Gastrocnemius medialis (tissue), 4 donors: ENCODE results near the gene TMEM132E. TPM values are rescaled to one million over a fixed set of nuclear protein-coding genes. Genes with fewer than 3 reads are reported as not detected.
"Not testable (repeated sequence)": the region's sequence is repeated elsewhere in the genome, so short reads cannot be mapped to it uniquely, and the experiment has no call there.

ENCODE experiments used
- ATAC-seq, 2 donors: fragments of 150-250 bp; one replicate each; pipeline ENCODE4 v1.9.1; 2016
- DNase-seq, 2 donors: peaks; one replicate each; pipeline ENCODE4 v3.0.0-alpha.2; 2019
- H3K27ac ChIP-seq, 4 donors: fragments of 200-600 bp; sonication (generic); 1 replicate in 1 of 4; 2 replicates in 3 of 4; pipeline ENCODE4 v1.5.1; 2016 to 2018; ENCODE audit warnings: mild to moderate bottlenecking in 2 of 4, moderate library complexity in 1 of 4
- H3K27me3 ChIP-seq, 3 donors: fragments of 200-600 bp; sonication (generic) in 2 of 3; 1 replicate in 1 of 3; 2 replicates in 2 of 3; pipeline versions ENCODE4 v1.5.1 to v1.6.0; 2016 to 2019; ENCODE audit warnings: mild to moderate bottlenecking in 1 of 3, moderate library complexity in 1 of 3
- H3K36me3 ChIP-seq, 2 donors: fragments of 200-600 bp; sonication (generic) in 1 of 2; one replicate each; pipeline ENCODE4 v1.5.1; 2017 to 2018
- H3K4me1 ChIP-seq, 2 donors: fragments of 200-600 bp; sonication (generic) in 1 of 2; one replicate each; pipeline ENCODE4 v1.5.1; 2016 to 2017; ENCODE audit warnings: mild to moderate bottlenecking in 2 of 2
- H3K4me3 ChIP-seq, 4 donors: fragments of 200-600 bp; sonication (generic) in 3 of 4; 1 replicate in 1 of 4; 2 replicates in 3 of 4; pipeline ENCODE4 v1.5.1; 2016 to 2019; ENCODE audit warnings: mild to moderate bottlenecking in 2 of 4
- H3K9me3 ChIP-seq, 3 donors: fragments of 200-600 bp; sonication (generic) in 2 of 3; 1 replicate in 1 of 3; 2 replicates in 2 of 3; pipeline ENCODE4 v1.5.1; 2016 to 2019
- POLR2A ChIP-seq, 2 donors: fragments of 450-650 bp; IDR thresholded peaks; one replicate each; pipeline ENCODE4 v1.6.1; 2017; ENCODE audit warnings: antibody characterized with exemption in 2 of 2, mild to moderate bottlenecking in 2 of 2, moderate library complexity in 2 of 2
- in situ Hi-C, 4 donors: fragments of 200-750 bp; cut with MboI; loops; one replicate each; pipeline versions ENCODE4 v1.15.0 to v1.8.0; 2017; ENCODE audit warnings: low sequenced_read_pairs in 4 of 4
- intact Hi-C: fragments of 100-400 bp; cut with DNase I; formaldehyde crosslinking; loops from one replicate; pipeline ENCODE4 v1.15.1; 2023; ENCODE audit warnings: low total_unique reads
- total RNA-seq, 4 donors: library from RNA; depleted of rRNA; stranded (reverse); fragments of >200 nt; gene quantifications; one replicate each; pipeline versions ENCODE4 v1.1.0 to v1.2.3, GENCODE V29; 2016
- TF ChIP-seq, protein P1 (sequence below), 5 experiments: fragments of 450-650 bp in 3 of 5; fragments of 200-600 bp in 2 of 5; sonication (generic) in 2 of 5; IDR thresholded peaks in 4 of 5; conservative IDR thresholded peaks in 1 of 5; 1 replicate in 4 of 5; 2 replicates in 1 of 5; pipeline ENCODE4 v1.5.1; 2016 to 2019; ENCODE audit warnings: antibody characterized with exemption in 5 of 5, mild to moderate bottlenecking in 3 of 5, moderate library complexity in 3 of 5

TMEM132E gene
- total RNA-seq, 4 donors from 2014 or later: not detected

DNA sequence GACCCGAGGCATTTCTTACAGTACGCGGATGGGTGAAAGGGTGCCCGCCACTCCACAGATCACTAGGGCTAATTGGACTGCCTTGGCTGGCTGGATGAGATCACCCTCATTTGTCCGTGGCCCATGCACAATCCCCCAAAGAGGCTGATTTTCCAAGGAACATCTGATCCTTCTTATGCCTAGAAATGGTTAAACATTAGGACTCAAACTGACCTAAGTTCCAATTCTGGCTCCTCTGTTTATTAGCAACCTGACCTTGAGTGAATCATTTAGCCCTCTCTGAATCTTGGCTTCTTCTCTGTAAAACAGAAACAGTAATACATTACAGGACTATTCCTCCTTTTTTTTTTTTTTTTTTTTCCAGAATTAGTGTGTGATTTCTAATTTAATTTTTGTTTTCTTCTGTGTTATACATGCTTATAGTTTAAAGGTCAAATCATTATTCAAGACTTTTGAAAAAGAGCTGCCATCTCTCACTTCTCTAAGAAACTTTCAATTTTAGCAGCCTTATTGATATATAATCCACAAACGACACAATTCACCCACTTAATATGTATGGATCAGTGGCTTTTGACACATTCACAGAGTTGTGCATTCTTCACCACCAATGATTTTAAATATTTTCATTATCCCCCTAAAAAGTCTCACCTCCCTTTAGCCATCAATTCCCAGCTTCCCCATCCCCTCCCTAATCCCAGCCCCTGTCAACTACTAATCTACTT is 45.4 kb upstream of the TMEM132E start:
- DNase-seq (no peak), ATAC-seq (no peak)
- Histone ChIP-seq H3K27me3 (no peaks in the 10 kb centered on the region), H3K4me3 (no peak overlapping the region), H3K36me3 (no peaks in the 10 kb centered on the region), H3K4me1 (no peaks in the 10 kb centered on the region), H3K9me3 (no peaks in the 10 kb centered on the region), H3K27ac (no peak overlapping the region)
- intact Hi-C loops (no loop called here), in situ Hi-C loops (loop anchor here (10.0 to 25.0 kb wide), 4 partner anchors 178 to 591 kb away; partner anchors contain the start of genes FNDC8 (in 3 of the 4), CCT6B (in 1 of the 4), RAD51D (in 1 of the 4) and ZNF830 (in 1 of the 4))
- no peak for TF ChIP-seq POLR2A (IDR thresholded peaks at IDR 0.05)
- TF ChIP-seq, protein P1, sequence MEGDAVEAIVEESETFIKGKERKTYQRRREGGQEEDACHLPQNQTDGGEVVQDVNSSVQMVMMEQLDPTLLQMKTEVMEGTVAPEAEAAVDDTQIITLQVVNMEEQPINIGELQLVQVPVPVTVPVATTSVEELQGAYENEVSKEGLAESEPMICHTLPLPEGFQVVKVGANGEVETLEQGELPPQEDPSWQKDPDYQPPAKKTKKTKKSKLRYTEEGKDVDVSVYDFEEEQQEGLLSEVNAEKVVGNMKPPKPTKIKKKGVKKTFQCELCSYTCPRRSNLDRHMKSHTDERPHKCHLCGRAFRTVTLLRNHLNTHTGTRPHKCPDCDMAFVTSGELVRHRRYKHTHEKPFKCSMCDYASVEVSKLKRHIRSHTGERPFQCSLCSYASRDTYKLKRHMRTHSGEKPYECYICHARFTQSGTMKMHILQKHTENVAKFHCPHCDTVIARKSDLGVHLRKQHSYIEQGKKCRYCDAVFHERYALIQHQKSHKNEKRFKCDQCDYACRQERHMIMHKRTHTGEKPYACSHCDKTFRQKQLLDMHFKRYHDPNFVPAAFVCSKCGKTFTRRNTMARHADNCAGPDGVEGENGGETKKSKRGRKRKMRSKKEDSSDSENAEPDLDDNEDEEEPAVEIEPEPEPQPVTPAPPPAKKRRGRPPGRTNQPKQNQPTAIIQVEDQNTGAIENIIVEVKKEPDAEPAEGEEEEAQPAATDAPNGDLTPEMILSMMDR (IDR thresholded peaks at IDR 0.05 in 4 of 5, conservative IDR thresholded peaks at IDR 0.05 in 1 of 5): no peak

DNA sequence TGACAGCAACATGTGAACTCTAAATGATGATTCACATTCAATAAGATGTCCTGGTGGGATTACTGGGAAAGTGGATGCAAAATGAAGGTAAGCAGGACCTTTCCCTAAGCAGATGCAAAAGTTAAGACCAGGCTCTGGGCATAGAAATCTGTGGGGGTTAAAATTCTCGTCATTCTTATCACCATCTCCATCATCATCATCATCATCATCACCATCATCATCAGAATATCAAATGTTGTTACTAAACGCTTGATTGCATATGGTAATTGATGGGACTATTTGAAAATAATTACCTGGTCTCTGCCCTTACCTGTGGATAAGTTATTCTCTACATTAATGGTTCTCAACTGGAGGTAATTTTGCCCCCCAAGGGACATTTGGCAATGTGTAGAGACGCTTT is 41.9 kb upstream of the TMEM132E start:
- in situ Hi-C loops: loop anchor here (10.0 to 25.0 kb wide), 4 partner anchors 175 to 587 kb away; partner anchors contain the start of genes FNDC8 (in 3 of the 4), CCT6B (in 1 of the 4), RAD51D (in 1 of the 4) and ZNF830 (in 1 of the 4)
- ATAC-seq: no peak
- H3K27me3 ChIP-seq: no peaks in the 10 kb centered on the region

DNA sequence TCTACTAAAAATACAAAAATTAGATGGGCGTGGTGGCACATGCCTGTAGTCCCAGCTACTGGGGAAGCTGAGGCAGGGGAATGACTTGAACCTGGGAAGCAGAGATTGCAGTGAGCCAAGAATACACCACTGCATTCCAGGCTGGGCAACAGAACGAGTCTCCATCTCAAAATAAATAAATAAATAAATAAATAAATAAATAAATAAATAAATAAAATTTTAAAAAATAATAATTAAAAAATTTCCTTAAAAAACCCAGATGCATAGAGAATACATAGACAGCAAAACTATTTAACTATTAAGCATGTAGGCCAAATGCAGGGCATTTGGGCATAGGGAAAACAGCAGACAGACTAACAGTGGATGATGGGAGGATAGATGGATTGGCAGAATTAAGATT is 40.8 kb upstream of the TMEM132E start:
- DNase-seq, H3K4me1 ChIP-seq, H3K36me3 ChIP-seq, H3K27me3 ChIP-seq, intact Hi-C loops, H3K27ac ChIP-seq, ATAC-seq, H3K9me3 ChIP-seq, H3K4me3 ChIP-seq: not testable (repeated sequence)
- in situ Hi-C loops: loop anchor here (10.0 to 25.0 kb wide), 4 partner anchors 174 to 586 kb away; partner anchors contain the start of genes FNDC8 (in 3 of the 4), CCT6B (in 1 of the 4), RAD51D (in 1 of the 4) and ZNF830 (in 1 of the 4)

More for the DNA sequence above, 41.9 kb upstream of the TMEM132E start:
- DNase-seq: no peak
- TF ChIP-seq, protein P1 (IDR thresholded peaks at IDR 0.05 in 4 of 5, conservative IDR thresholded peaks at IDR 0.05 in 1 of 5): no peak
- no peak for TF ChIP-seq POLR2A (IDR thresholded peaks at IDR 0.05)
- no peak overlapping the region for H3K4me3 ChIP-seq
- H3K27ac ChIP-seq: no peak overlapping the region
- intact Hi-C loops: no loop called here
- H3K9me3 ChIP-seq: no peaks in the 10 kb centered on the region
- H3K36me3 ChIP-seq: no peaks in the 10 kb centered on the region
- no peaks in the 10 kb centered on the region for H3K4me1 ChIP-seq

DNA sequence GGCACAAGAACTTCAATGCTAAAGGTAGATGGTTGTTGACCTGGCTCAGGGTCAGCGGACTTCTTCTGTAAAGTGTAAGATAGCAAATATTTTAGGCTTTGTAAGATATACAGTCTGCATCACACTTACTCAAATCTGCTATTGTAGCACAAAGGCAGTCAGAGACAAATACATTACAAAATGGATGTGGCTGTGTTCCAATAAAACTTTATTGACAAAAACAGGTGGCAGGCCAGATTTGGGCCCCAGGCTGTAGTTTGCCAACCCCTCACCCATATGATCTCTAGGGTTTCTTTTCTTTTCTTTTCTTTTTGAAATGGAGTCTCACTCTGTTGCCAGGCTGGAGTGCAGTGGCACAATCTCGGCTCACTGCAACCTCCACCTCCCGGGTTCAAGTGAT is 39.5 kb upstream of the TMEM132E start:
- no peaks in the 10 kb centered on the region for H3K4me1 ChIP-seq
- H3K9me3 ChIP-seq: no peaks in the 10 kb centered on the region
- H3K27ac ChIP-seq: no peak overlapping the region
- intact Hi-C loops: no loop called here
- DNase-seq: no peak
- no peak for TF ChIP-seq POLR2A (IDR thresholded peaks at IDR 0.05)
- TF ChIP-seq, protein P1 (IDR thresholded peaks at IDR 0.05 in 4 of 5, conservative IDR thresholded peaks at IDR 0.05 in 1 of 5): no peak
- H3K27me3 ChIP-seq: no peaks in the 10 kb centered on the region
- H3K36me3 ChIP-seq: no peaks in the 10 kb centered on the region
- ATAC-seq: no peak
- in situ Hi-C loops: loop anchor here (10.0 to 25.0 kb wide), 4 partner anchors 172 to 585 kb away; partner anchors contain the start of genes FNDC8 (in 4 of the 4), CCT6B (in 1 of the 4), RAD51D (in 1 of the 4) and ZNF830 (in 1 of the 4)
- no peak overlapping the region for H3K4me3 ChIP-seq

DNA sequence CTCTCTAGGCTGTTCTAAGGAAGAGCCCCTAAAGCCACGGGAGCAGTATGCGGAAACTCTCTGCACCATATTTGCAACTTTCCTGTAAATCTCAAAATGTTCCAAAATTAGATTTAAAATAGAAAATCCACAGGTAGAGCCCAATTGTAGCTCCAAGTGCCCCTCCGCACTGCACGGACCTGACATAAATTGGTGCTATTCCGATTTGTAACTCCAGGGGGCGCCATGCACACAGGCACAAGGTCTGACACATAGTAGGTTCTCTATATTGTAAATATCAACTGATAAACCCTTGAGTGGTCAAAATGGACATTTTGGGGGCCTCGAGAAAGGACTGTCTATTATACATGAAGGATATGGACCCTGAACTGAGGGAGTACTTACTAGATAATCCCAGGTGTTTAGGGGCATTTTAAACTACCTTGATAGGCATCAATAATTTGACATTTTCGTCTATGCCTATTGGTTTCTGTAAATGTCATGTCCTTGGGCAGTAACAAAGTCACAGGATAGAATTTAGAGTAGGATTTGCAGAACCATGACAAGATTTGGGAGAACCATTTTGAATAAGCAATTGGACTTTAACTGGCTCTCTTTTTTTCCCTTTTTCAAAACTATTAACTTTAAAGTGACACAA is 36.6 kb upstream of the TMEM132E start:
- DNase-seq (no peak), ATAC-seq (no peak)
- H3K27me3 ChIP-seq: no peaks in the 10 kb centered on the region
- no peaks in the 10 kb centered on the region for H3K36me3 ChIP-seq
- TF ChIP-seq, protein P1 (IDR thresholded peaks at IDR 0.05 in 4 of 5, conservative IDR thresholded peaks at IDR 0.05 in 1 of 5): peak; percentile 59 to 78 (median 71)
- TF ChIP-seq POLR2A (IDR thresholded peaks at IDR 0.05): no peak
- in situ Hi-C loops (loop anchor here in 3 of 4 donors (10.0 to 25.0 kb wide), 4 partner anchors 169 to 582 kb away; partner anchors contain the start of genes FNDC8 (in 2 of the 3), CCT6B (in 1 of the 3), RAD51D (in 1 of the 3) and ZNF830 (in 1 of the 3)), intact Hi-C loops (loop anchor here (1.0 to 2.0 kb wide), 2 partner anchors 96 to 575 kb away; no protein-coding TSS in a partner anchor)
- H3K9me3 ChIP-seq: no peaks in the 10 kb centered on the region
- H3K27ac ChIP-seq: no peak overlapping the region
- H3K4me1 ChIP-seq: no peaks in the 10 kb centered on the region
- no peak overlapping the region for H3K4me3 ChIP-seq
